ENCODE data around the gene EFCAB5.

EFCAB5 gene

GRCh38 chr17:29927546-29927945 lies 13.9 kb upstream of the EFCAB5 start:
- Histone ChIP-seq H3K4me3 (ENCODE audit: insufficient read depth, low read length, poor library complexity, severe bottlenecking) (peak overlapping the region; percentile 87), H4K20me1 (ENCODE audit: low read depth, low read length) (0 out of 2 replicates have a peak, but pooled peaks cover 4% of the 10 kb centered on the region), H3K9me2 (replicated peaks; ENCODE audit: insufficient read depth, low read length) (no peaks in the 10 kb centered on the region), H3K27ac (ENCODE audit: low read depth, low read length) (peak overlapping the region; percentile 91; the same call in 1 of the 2 replicates), H3K9ac (ENCODE audit: low read length) (peak overlapping the region; percentile 82), H3K27me3 (ENCODE audit: low read length) (no peaks in the 10 kb centered on the region), H3K79me2 (ENCODE audit: insufficient read depth, low read length) (peaks cover 78% of the 10 kb centered on the region), H2AFZ (ENCODE audit: low read depth, low read length, severe bottlenecking) (no peak overlapping the region), H3F3A (ENCODE audit: insufficient read depth) (peaks cover 9% of the 10 kb centered on the region), H3K4me2 (ENCODE audit: low read depth, low read length, poor library complexity, severe bottlenecking) (peak overlapping the region; percentile 95), H3K9me3 (ENCODE audit: insufficient read depth, low read length) (no peaks in the 10 kb centered on the region), H3K36me3 (ENCODE audit: low read length) (peaks cover 15% of the 10 kb centered on the region; the same call in 1 of the 2 replicates)
- TF ChIP-seq EZH2phosphoT487 (conservative IDR thresholded peaks at IDR 0.05; ENCODE audit: low read length): no peak
- TF ChIP-seq CTCF (IDR thresholded peaks at IDR 0.05; ENCODE audit: insufficient read depth, low read length, poor library complexity, severe bottlenecking): no peak

GRCh38 chr17:29929006-29929532 lies 12.4 kb upstream of the EFCAB5 start:
- Histone ChIP-seq H3K79me2 (ENCODE audit: insufficient read depth, low read length) (peaks cover 63% of the 10 kb centered on the region), H3K27me3 (ENCODE audit: low read length) (no peaks in the 10 kb centered on the region), H2AFZ (ENCODE audit: low read depth, low read length, severe bottlenecking) (peak overlapping the region; percentile 2), H3K9me3 (ENCODE audit: insufficient read depth, low read length) (no peaks in the 10 kb centered on the region), H3K4me2 (ENCODE audit: low read depth, low read length, poor library complexity, severe bottlenecking) (peak overlapping the region; percentile 95), H3K9ac (ENCODE audit: low read length) (peak overlapping the region; percentile 82), H4K20me1 (ENCODE audit: low read depth, low read length) (0 out of 2 replicates have a peak, but pooled peaks cover 4% of the 10 kb centered on the region), H3K36me3 (ENCODE audit: low read length) (peaks cover 15% of the 10 kb centered on the region; the same call in 1 of the 2 replicates), H3K9me2 (replicated peaks; ENCODE audit: insufficient read depth, low read length) (no peaks in the 10 kb centered on the region), H3K27ac (ENCODE audit: low read depth, low read length) (peak overlapping the region; percentile 91), H3F3A (ENCODE audit: insufficient read depth) (peaks cover 8% of the 10 kb centered on the region), H3K4me3 (ENCODE audit: insufficient read depth, low read length, poor library complexity, severe bottlenecking) (peak overlapping the region; percentile 87)
- TF ChIP-seq EZH2phosphoT487 (conservative IDR thresholded peaks at IDR 0.05; ENCODE audit: low read length): no peak

GRCh38 chr17:29929533-29930408 lies 11.7 kb upstream of the EFCAB5 start, which contains the start of gene SSH2:
SSH2 (minus strand) TSS chr17:29930228; CDS start chr17:29930000, 228 bp downstream.
- Histone ChIP-seq H3F3A (ENCODE audit: insufficient read depth) (peaks cover 8% of the 10 kb centered on the region), H3K27me3 (ENCODE audit: low read length) (no peaks in the 10 kb centered on the region), H4K20me1 (ENCODE audit: low read depth, low read length) (0 out of 2 replicates have a peak, but pooled peaks cover under 1% of the 10 kb centered on the region), H3K4me3 (ENCODE audit: insufficient read depth, low read length, poor library complexity, severe bottlenecking) (peak within 1 kb of the TSS; percentile 87), H3K9me3 (ENCODE audit: insufficient read depth, low read length) (no peaks in the 10 kb centered on the region), H3K27ac (ENCODE audit: low read depth, low read length) (peak within 1 kb of the TSS; percentile 91), H3K9me2 (replicated peaks; ENCODE audit: insufficient read depth, low read length) (no peaks in the 10 kb centered on the region), H3K9ac (ENCODE audit: low read length) (peak within 1 kb of the TSS; percentile 82), H3K36me3 (ENCODE audit: low read length) (0 out of 2 replicates have a peak, but pooled peaks cover 11% of the 10 kb centered on the region), H3K79me2 (ENCODE audit: insufficient read depth, low read length) (peaks cover 56% of the 10 kb centered on the region), H3K4me2 (ENCODE audit: low read depth, low read length, poor library complexity, severe bottlenecking) (peak within 1 kb of the TSS; percentile 95), H2AFZ (ENCODE audit: low read depth, low read length, severe bottlenecking) (peak within 1 kb of the TSS; percentile 94)
- TF ChIP-seq CTCF (IDR thresholded peaks at IDR 0.05; ENCODE audit: insufficient read depth, low read length, poor library complexity, severe bottlenecking) (no peak), EZH2phosphoT487 (conservative IDR thresholded peaks at IDR 0.05; ENCODE audit: low read length) (no peak)
